Ovary (tissue), 9 donors: ENCODE data around the gene MAD1L1. TPM values are rescaled to one million over a fixed set of nuclear protein-coding genes. Genes with fewer than 3 reads are reported as not detected.

ENCODE experiments used
- DNase-seq, 5 donors: peaks; one replicate each; pipeline ENCODE4 v3.0.0-alpha.2; 2019 to 2020
- H3K27ac ChIP-seq, 2 donors: fragments of 200-600 bp; one replicate each; pipeline versions ENCODE4 v1.5.1 to v1.8.0; 2019 to 2022
- H3K27me3 ChIP-seq: fragments of 200-600 bp; one replicate; pipeline ENCODE4 v1.8.0; 2022
- H3K36me3 ChIP-seq: fragments of 200-600 bp; sonication (generic); one replicate; pipeline ENCODE4 v1.5.1; 2019
- H3K4me1 ChIP-seq: one replicate; pipeline ENCODE4 v1.8.1; 2013; ENCODE audit warnings: mild to moderate bottlenecking, moderate library complexity; ENCODE audit not compliant: insufficient read depth
- H3K4me3 ChIP-seq: fragments of 200-600 bp; sonication (generic); one replicate; pipeline ENCODE4 v1.5.1; 2017
- H3K9me3 ChIP-seq, 2 donors: fragments of 200-600 bp in 1 of 2; sonication (generic) in 1 of 2; one replicate each; pipeline versions ENCODE4 v1.5.1 to v1.8.1; 2013 to 2019; ENCODE audit warnings: mild to moderate bottlenecking in 1 of 2, moderate library complexity in 1 of 2
- EP300 ChIP-seq: sonication (generic); formaldehyde crosslinking; IDR thresholded peaks from one replicate; pipeline ENCODE4 v1.6.1; 2017; ENCODE audit warnings: antibody characterized with exemption
- POLR2A ChIP-seq: fragments of 450-650 bp; IDR thresholded peaks from one replicate; pipeline ENCODE4 v1.6.1; 2017; ENCODE audit warnings: antibody characterized with exemption, mild to moderate bottlenecking, moderate library complexity
- WGBS, 3 donors: extraction: QIAGEN DNeasy Blood & Tissue Kit in 1 of 3; methylation state at CpG; one replicate each; pipeline versions ENCODE4 v1.1.5 to v1.1.7; 2013 to 2017; 5-methylcytosine and 5-hydroxymethylcytosine counted together
- intact Hi-C, 4 donors: fragments of 100-400 bp; cut with DNase I; formaldehyde crosslinking; loops; one replicate each; pipeline versions ENCODE4 v1.11.0 to v1.15.1; 2022 to 2023
- polyA plus RNA-seq, 2 donors: library from polyadenylated mRNA; stranded (reverse); fragments of 200-250 nt in 1 of 2; fragments of 350-450 nt in 1 of 2; fragmentation: Illumina TruSeq in 1 of 2; extraction: RNeasy Lipid Tissue Mini Kit (QIAGEN cat#74804) in 1 of 2; gene quantifications; one replicate each; pipeline ENCODE4 v1.2.3, GENCODE V29; 2013 to 2014
- total RNA-seq, 7 donors: library from RNA; depleted of rRNA in 2 of 7; stranded (reverse); fragments of >200 nt in 2 of 7; fragmentation: NEBNext Ultra II Directional in 3 of 7; extraction: Animal tissue kit (Norgen Biotek cat#: 25700) in 3 of 7; gene quantifications; one replicate each; pipeline versions ENCODE4 v1.1.0 to v1.2.4, GENCODE V29; 2016 to 2023
- TF ChIP-seq, protein P1 (sequence below), 3 donors: fragments of 450-650 bp in 2 of 3; fragments of 200-600 bp in 1 of 3; IDR thresholded peaks; one replicate each; pipeline versions ENCODE4 v1.5.1 to v1.8.0; 2016 to 2022; ENCODE audit warnings: antibody characterized with exemption in 3 of 3, mild to moderate bottlenecking in 1 of 3
- donor health status: DM: no; HTN: no; CAD: no; lungs with moderate emphysema.
- donor health status: DM: no; HTN: no; CAD: no.
- donor health status: Bipolar disorder and iron deficiency.
- donor health status: DM: yes; HTN: yes; CAD: no.
- donor health status: DM: no; HTN: no; CAD: no.
- donor health status: DM: yes; HTN: yes; CAD: no.

Gene MAD1L1
- total and polyA plus RNA-seq, 9 donors, result 5.9 to 36.6 (median 22.8) TPM

GRCh38 chr7:2029936-2030335 lies 202.8 kb downstream of the MAD1L1 start:
- intact Hi-C loops, result no loop called here
- Histone ChIP-seq H3K9me3 (peaks cover 0 to 3% of the 10 kb centered on the region in 2 donors), H3K27ac (no peak overlapping the region), H3K4me1 (peaks cover 6% of the 10 kb centered on the region), H3K4me3 (no peak overlapping the region), H3K36me3 (no peaks in the 10 kb centered on the region), H3K27me3 (no peaks in the 10 kb centered on the region)
- TF ChIP-seq POLR2A, result no peak
- TF ChIP-seq, protein P1, sequence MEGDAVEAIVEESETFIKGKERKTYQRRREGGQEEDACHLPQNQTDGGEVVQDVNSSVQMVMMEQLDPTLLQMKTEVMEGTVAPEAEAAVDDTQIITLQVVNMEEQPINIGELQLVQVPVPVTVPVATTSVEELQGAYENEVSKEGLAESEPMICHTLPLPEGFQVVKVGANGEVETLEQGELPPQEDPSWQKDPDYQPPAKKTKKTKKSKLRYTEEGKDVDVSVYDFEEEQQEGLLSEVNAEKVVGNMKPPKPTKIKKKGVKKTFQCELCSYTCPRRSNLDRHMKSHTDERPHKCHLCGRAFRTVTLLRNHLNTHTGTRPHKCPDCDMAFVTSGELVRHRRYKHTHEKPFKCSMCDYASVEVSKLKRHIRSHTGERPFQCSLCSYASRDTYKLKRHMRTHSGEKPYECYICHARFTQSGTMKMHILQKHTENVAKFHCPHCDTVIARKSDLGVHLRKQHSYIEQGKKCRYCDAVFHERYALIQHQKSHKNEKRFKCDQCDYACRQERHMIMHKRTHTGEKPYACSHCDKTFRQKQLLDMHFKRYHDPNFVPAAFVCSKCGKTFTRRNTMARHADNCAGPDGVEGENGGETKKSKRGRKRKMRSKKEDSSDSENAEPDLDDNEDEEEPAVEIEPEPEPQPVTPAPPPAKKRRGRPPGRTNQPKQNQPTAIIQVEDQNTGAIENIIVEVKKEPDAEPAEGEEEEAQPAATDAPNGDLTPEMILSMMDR (IDR thresholded peaks at IDR 0.05), result no peak
- no peak for TF ChIP-seq EP300
- peak in 1 of 5 donors; percentile 9 for DNase-seq
- WGBS, 3 donors, result 92 to 96% (median 96%) methylated on average over 15 of the region's 15 CpGs

DNA sequence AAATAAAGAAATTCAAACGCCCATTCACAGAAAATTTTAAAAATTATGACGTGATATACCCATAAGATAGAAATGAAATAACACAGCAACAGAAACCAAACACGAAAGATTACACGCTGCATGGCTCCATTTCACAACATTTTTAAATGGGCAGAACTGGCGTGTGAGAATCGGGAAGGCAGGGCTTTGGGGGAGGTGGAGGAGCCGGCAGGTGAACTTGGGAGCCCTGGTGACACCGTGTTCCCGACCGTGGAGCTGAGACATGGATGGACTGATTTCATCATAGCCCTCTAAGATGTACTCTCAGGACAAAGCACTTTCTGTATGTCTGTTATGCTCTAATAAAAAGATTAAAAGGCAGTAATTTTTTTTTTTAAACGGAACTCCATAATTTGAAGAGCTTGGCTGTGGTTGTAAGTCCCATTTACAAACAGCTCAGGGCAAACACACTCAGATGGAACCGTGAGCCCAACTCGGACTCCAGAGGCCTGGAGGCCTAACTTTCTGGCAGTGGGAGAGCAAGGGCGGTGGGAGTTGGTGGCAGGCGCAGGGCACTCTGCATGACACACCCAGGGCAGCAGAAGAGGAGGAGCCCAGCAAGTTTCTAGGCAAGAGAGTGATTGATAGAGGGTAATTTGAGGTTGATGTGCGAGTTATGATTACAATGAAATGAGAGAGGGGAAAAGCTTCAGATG lies 203.4 kb downstream of the MAD1L1 start:
- H3K36me3 ChIP-seq, result no peaks in the 10 kb centered on the region
- H3K27ac ChIP-seq, result no peak overlapping the region
- intact Hi-C loops, result no loop called here
- TF ChIP-seq POLR2A (no peak), EP300 (no peak)
- TF ChIP-seq, protein P1 (IDR thresholded peaks at IDR 0.05), result no peak
- no peak overlapping the region for H3K4me3 ChIP-seq
- peak in 1 of 5 donors; percentile 8 for DNase-seq
- 96 to 97% (median 96%) methylated on average over 16 of the region's 16 CpGs for whole genome bisulfite sequencing, 3 donors
- H3K9me3 ChIP-seq, result peaks cover 0 to 3% of the 10 kb centered on the region in 2 donors
- H3K27me3 ChIP-seq, result no peaks in the 10 kb centered on the region
- peaks cover 6% of the 10 kb centered on the region for H3K4me1 ChIP-seq

DNA sequence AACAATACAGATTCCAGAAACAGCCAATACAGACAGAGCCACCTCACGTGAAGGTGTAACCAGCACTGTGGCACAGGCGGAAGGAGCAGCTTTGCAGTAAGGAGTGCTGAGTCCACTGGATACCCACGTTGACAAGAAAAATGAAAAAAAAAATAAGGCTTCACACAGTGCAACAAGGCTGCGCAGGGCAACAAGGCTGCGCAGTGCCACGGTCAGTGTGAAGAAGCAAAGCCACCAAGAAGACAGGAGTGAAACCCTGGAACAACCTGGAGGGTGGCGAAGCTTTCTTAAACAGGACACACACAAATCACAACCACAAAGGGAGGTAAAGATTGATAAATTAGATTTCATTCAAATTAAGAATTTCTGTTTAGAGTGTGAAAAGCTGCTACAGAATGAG lies 204.0 kb downstream of the MAD1L1 start:
- H3K27ac ChIP-seq, result no peak overlapping the region
- peaks cover 6% of the 10 kb centered on the region for H3K4me1 ChIP-seq
- no peak overlapping the region for H3K4me3 ChIP-seq
- peak in 1 of 5 donors; percentile 1 for DNase-seq
- H3K36me3 ChIP-seq, result no peaks in the 10 kb centered on the region
- H3K9me3 ChIP-seq, result peaks cover 0 to 3% of the 10 kb centered on the region in 2 donors
- WGBS, 3 donors, result 96 to 99% (median 98%) methylated on average over 7 of the region's 7 CpGs
- intact Hi-C loops, result no loop called here
- H3K27me3 ChIP-seq, result no peaks in the 10 kb centered on the region
- TF ChIP-seq POLR2A (no peak), EP300 (no peak)
- TF ChIP-seq, protein P1 (IDR thresholded peaks at IDR 0.05), result no peak

- Histone ChIP-seq H3K4me3 (no peak overlapping the region), H3K27ac (no peak overlapping the region), H3K27me3 (no peaks in the 10 kb centered on the region), H3K9me3 (peaks cover 0 to 3% of the 10 kb centered on the region in 2 donors), H3K36me3 (no peaks in the 10 kb centered on the region), H3K4me1 (no peaks in the 10 kb centered on the region)
- WGBS, 3 donors, result 96 to 97% (median 96%) methylated on average over 4 of the region's 4 CpGs
- TF ChIP-seq POLR2A (no peak), EP300 (no peak)
- TF ChIP-seq, protein P1 (IDR thresholded peaks at IDR 0.05), result no peak
- no peak for DNase-seq
- intact Hi-C loops, result no loop called here
These were observed 207.6 kb downstream of the MAD1L1 start for GRCh38 chr7:2025188-2025587.
